ENCODE data around the gene STUM.

DNA sequence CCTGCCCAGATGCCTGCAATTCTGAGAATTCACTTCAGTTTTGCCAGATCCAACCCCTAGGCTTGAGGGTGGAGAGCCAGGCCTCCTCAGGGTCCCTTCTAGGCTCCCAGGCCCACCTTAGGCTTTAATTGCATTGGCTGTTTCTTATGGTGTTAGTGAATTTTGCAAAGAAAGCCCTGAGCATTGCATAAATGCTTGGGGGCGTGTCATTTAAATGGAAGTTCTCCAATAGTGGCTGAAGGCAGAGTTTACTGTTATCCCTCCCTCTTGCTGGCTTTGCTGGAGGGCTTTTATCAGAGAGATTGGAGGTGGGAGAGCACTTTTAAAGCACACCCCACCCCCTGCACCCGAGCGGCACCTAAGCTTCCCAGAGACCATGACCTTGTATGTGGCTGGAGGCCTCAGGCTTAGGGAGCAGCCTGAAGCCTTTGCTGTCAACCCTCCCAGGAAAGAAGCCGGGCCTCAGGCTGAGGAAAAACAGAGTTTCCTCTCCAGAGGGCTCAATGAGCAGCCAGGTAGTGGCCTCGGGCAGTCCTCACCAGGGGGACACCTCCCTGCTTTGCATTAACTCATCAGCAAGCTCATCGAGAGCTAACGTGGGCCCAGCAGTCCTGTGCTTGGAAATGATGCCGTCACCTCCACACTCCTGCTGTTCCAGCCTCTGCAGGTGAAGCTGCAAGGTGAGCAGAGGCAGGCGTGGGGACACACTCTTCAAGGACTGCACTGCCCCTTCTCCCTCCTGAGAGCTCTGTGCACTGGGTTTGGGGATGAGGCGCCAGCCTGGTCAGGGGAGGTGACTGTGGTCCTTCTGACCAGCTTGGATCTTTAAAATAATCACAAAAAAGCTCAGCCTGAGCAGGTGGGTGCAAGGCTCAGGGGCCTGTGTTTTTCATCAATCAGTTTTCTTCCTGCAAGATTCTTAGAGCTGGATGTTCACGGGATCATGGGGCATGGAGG is 58.0 kb downstream of the STUM start:
- TF ChIP-seq POLR2A (IDR thresholded peaks at IDR 0.05) = no peak
- TF ChIP-seq, protein P1, sequence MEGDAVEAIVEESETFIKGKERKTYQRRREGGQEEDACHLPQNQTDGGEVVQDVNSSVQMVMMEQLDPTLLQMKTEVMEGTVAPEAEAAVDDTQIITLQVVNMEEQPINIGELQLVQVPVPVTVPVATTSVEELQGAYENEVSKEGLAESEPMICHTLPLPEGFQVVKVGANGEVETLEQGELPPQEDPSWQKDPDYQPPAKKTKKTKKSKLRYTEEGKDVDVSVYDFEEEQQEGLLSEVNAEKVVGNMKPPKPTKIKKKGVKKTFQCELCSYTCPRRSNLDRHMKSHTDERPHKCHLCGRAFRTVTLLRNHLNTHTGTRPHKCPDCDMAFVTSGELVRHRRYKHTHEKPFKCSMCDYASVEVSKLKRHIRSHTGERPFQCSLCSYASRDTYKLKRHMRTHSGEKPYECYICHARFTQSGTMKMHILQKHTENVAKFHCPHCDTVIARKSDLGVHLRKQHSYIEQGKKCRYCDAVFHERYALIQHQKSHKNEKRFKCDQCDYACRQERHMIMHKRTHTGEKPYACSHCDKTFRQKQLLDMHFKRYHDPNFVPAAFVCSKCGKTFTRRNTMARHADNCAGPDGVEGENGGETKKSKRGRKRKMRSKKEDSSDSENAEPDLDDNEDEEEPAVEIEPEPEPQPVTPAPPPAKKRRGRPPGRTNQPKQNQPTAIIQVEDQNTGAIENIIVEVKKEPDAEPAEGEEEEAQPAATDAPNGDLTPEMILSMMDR (IDR thresholded peaks at IDR 0.05) = no peak
